Fibroblast of mammary gland (primary cell): Measurements from ENCODE around the gene KATNAL2.

Experiments used
- DNase-seq: peaks from one replicate; pipeline ENCODE4 v3.0.0-alpha.2; 2010; ENCODE audit warnings: low read depth
- H3K4me3 ChIP-seq: 2 replicates; pipeline ENCODE4 v1.5.1; 2011; ENCODE audit warnings: low read depth, mild to moderate bottlenecking, low read length, moderate library complexity; ENCODE audit not compliant: control insufficient read depth
- TF ChIP-seq, protein P1 (sequence below): conservative IDR thresholded peaks from 2 replicates; pipeline ENCODE4 v1.5.1; 2011; ENCODE audit warnings: low read depth, low read length, inconsistent platforms; ENCODE audit not compliant: control insufficient read depth, insufficient read depth

Gene KATNAL2

DNA sequence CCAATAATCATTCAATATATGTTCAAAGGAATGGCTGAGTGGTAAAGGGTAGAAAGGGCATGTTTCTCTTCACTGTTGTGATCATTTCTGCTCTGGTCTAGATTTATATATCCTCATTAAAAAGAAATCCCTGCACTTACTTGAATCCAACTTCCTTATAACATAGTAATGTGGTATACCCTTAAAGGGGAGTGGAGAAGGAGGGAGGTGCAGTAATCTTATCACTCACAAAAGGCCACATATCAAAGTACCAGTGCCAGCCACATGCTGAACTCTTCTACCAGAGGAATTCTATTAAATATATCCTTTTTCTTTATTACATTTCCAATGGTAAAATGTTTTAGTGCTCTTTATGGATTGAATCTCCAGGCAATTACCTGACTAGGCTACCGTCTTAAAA lies 3.3 kb downstream of the KATNAL2 start:
- no peak for DNase-seq
- TF ChIP-seq, protein P1, sequence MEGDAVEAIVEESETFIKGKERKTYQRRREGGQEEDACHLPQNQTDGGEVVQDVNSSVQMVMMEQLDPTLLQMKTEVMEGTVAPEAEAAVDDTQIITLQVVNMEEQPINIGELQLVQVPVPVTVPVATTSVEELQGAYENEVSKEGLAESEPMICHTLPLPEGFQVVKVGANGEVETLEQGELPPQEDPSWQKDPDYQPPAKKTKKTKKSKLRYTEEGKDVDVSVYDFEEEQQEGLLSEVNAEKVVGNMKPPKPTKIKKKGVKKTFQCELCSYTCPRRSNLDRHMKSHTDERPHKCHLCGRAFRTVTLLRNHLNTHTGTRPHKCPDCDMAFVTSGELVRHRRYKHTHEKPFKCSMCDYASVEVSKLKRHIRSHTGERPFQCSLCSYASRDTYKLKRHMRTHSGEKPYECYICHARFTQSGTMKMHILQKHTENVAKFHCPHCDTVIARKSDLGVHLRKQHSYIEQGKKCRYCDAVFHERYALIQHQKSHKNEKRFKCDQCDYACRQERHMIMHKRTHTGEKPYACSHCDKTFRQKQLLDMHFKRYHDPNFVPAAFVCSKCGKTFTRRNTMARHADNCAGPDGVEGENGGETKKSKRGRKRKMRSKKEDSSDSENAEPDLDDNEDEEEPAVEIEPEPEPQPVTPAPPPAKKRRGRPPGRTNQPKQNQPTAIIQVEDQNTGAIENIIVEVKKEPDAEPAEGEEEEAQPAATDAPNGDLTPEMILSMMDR: no peak
- H3K4me3 ChIP-seq: no peak overlapping the region

- TF ChIP-seq, protein P1: no peak
- DNase-seq: peak; percentile 87
- no peak overlapping the region for H3K4me3 ChIP-seq
These were observed 22.0 kb downstream of the KATNAL2 start for GRCh38 chr18:46939337-46939963.

DNA sequence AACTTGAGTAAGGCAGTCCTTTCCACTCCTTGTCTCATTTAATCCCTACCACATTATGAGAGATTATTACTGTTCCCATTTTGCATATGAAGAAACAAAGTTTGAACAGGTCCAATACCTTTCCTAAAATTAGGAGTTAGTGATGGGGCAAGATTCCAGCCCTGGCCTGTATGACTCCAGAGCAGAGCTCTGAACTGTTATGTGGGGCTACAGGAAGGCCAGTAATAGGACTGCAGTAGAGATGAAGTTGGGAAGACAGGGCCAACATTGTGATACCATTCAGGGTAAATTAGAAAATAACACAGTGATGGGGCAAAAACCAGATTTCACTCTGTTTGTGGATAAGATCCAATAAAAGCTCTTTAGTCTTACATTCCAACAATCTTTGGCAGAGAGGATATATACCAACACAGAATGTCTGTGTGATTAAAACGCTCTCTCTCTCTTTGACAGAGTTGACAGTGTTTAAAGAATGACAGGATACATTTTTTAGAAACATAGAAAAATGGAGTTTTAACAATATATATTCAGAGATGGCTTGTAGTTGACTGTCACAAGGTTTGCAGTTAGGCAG lies 22.7 kb downstream of the KATNAL2 start:
- TF ChIP-seq, protein P1: no peak
- DNase-seq: no peak
- H3K4me3 ChIP-seq: no peak overlapping the region

- DNase-seq: no peak
- H3K4me3 ChIP-seq: no peak overlapping the region
- TF ChIP-seq, protein P1: no peak
These were observed 25.2 kb downstream of the KATNAL2 start for GRCh38 chr18:46942646-46943045.

DNA sequence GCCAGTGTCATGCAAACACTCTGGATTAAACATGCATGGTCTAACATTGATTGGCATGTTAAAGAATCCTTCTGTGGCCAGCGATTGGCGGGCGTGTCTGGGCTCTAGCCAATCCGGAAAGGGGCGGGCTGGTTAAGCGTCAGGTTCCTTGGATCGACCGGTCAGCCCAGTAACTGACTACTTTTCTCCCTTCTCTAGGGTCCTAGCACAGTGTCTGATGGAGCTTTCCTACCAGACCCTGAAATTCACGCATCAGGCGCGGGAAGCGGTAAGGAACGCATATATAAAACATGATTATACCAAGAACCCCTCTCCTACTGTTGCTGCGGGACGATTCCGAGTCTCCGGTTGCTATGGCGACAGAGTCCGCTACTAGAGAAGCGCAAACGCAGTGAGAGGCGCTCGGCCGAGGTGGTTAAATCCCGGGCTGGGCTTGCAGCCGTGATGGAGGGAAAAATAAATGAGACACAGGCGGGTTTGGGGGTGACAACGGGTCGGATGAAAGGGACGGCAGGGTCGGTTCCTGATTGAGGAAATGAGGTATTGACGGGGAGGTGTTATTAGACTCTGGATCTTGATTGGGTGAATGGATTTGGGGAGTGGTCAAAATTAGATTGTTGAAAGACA lies 29.4 kb downstream of the KATNAL2 start:
- TF ChIP-seq, protein P1: no peak
- peak overlapping the region; percentile 90 for H3K4me3 ChIP-seq
- peak; percentile 85 for DNase-seq

DNA sequence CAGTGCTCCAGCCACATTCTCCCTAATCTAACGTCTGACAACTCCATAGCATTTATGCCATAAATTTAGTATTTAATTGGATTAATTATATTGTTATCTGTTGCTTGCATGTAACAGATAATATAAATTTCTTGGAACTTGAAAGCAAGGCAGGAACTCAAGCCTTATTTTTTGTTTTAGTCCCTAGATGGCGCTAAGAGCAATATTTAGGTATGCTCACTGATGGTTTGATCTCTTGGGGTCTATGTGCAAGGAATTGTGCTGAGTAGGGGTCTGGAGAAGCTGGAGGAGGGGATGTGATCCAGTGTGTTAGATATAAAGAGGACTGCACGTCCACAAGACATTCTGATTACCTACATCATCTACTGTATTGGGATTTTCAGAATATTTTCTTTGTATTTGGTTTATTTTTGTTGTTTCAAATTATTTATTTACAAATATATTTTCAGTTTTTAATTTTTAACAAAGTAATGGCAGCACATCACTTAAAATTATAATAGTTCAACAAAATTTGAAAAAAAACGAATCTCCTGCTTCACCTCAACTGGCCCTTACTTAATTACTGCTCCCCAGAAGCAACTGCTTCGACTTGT lies 32.8 kb downstream of the KATNAL2 start:
- TF ChIP-seq, protein P1: peak; percentile 61
- H3K4me3 ChIP-seq: no peak overlapping the region
- no peak for DNase-seq
